ENCODE data around the gene ARFIP2.

ARFIP2 gene

GRCh38 chr11:6488342-6488741 lies 7.2 kb upstream of the ARFIP2 start:
- H3K4me2 ChIP-seq (ENCODE audit: low read depth, low read length) = no peak overlapping the region
- no peak for DNase-seq
- 0 out of 2 replicates have a peak, but pooled peaks cover 4% of the 10 kb centered on the region for H3F3A ChIP-seq (ENCODE audit: insufficient read depth, low read length)
- no peak overlapping the region for H2AFZ ChIP-seq (ENCODE audit: low read length)
- H3K27me3 ChIP-seq (replicated peaks; ENCODE audit: insufficient read depth, low read length) = no peaks in the 10 kb centered on the region
- 0 out of 2 replicates have a peak, but pooled peaks cover 5% of the 10 kb centered on the region for H3K36me3 ChIP-seq (replicated peaks; ENCODE audit: insufficient read depth, low read length)
- peaks cover 5% of the 10 kb centered on the region for H3K79me2 ChIP-seq (ENCODE audit: low read length)
- no peaks in the 10 kb centered on the region for H3K9me3 ChIP-seq (replicated peaks; ENCODE audit: insufficient read depth, low read length)
- TF ChIP-seq, protein P1, sequence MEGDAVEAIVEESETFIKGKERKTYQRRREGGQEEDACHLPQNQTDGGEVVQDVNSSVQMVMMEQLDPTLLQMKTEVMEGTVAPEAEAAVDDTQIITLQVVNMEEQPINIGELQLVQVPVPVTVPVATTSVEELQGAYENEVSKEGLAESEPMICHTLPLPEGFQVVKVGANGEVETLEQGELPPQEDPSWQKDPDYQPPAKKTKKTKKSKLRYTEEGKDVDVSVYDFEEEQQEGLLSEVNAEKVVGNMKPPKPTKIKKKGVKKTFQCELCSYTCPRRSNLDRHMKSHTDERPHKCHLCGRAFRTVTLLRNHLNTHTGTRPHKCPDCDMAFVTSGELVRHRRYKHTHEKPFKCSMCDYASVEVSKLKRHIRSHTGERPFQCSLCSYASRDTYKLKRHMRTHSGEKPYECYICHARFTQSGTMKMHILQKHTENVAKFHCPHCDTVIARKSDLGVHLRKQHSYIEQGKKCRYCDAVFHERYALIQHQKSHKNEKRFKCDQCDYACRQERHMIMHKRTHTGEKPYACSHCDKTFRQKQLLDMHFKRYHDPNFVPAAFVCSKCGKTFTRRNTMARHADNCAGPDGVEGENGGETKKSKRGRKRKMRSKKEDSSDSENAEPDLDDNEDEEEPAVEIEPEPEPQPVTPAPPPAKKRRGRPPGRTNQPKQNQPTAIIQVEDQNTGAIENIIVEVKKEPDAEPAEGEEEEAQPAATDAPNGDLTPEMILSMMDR (IDR thresholded peaks at IDR 0.05; ENCODE audit: low read length) = no peak
- TF ChIP-seq EZH2phosphoT487 (IDR thresholded peaks at IDR 0.05; ENCODE audit: low read length) (no peak), EZH2 (optimal IDR thresholded peaks at IDR 0.05; ENCODE audit: low read depth, low read length) (no peak)
- no peak overlapping the region for H3K4me3 ChIP-seq (ENCODE audit: low read length)
- no peaks in the 10 kb centered on the region for H3K9me2 ChIP-seq (replicated peaks; ENCODE audit: insufficient read depth, low read length)
- H4K20me1 ChIP-seq (ENCODE audit: insufficient read depth, low read length) = no peaks in the 10 kb centered on the region
- H3K9ac ChIP-seq (ENCODE audit: low read length) = no peak overlapping the region
- H3K4me1 ChIP-seq (ENCODE audit: low read length) = no peaks in the 10 kb centered on the region
- no peak overlapping the region for H3K27ac ChIP-seq (ENCODE audit: low read length)

- no peak overlapping the region for H3K4me3 ChIP-seq (ENCODE audit: low read length)
- peaks cover 13% of the 10 kb centered on the region for H3K4me1 ChIP-seq (ENCODE audit: low read length)
- no peak overlapping the region for H3K9ac ChIP-seq (ENCODE audit: low read length)
- TF ChIP-seq, protein P1 (IDR thresholded peaks at IDR 0.05; ENCODE audit: low read length) = no peak
- TF ChIP-seq EZH2phosphoT487 (IDR thresholded peaks at IDR 0.05; ENCODE audit: low read length) = no peak
- no peak for TF ChIP-seq EZH2 (optimal IDR thresholded peaks at IDR 0.05; ENCODE audit: low read depth, low read length)
- 0 out of 2 replicates have a peak, but pooled peaks cover 12% of the 10 kb centered on the region for H3K36me3 ChIP-seq (replicated peaks; ENCODE audit: insufficient read depth, low read length)
- H3K4me2 ChIP-seq (ENCODE audit: low read depth, low read length) = no peak overlapping the region
- DNase-seq = no peak
- no peaks in the 10 kb centered on the region for H3K27me3 ChIP-seq (replicated peaks; ENCODE audit: insufficient read depth, low read length)
- no peaks in the 10 kb centered on the region for H4K20me1 ChIP-seq (ENCODE audit: insufficient read depth, low read length)
- no peak overlapping the region for H2AFZ ChIP-seq (ENCODE audit: low read length)
- H3K79me2 ChIP-seq (ENCODE audit: low read length) = peaks cover 19% of the 10 kb centered on the region
- no peaks in the 10 kb centered on the region for H3K9me2 ChIP-seq (replicated peaks; ENCODE audit: insufficient read depth, low read length)
- H3F3A ChIP-seq (ENCODE audit: insufficient read depth, low read length) = 0 out of 2 replicates have a peak, but pooled peaks cover 4% of the 10 kb centered on the region
- H3K27ac ChIP-seq (ENCODE audit: low read length) = no peak overlapping the region
- no peaks in the 10 kb centered on the region for H3K9me3 ChIP-seq (replicated peaks; ENCODE audit: insufficient read depth, low read length)
These were observed 5.8 kb upstream of the ARFIP2 start for GRCh38 chr11:6486938-6487337.

DNA sequence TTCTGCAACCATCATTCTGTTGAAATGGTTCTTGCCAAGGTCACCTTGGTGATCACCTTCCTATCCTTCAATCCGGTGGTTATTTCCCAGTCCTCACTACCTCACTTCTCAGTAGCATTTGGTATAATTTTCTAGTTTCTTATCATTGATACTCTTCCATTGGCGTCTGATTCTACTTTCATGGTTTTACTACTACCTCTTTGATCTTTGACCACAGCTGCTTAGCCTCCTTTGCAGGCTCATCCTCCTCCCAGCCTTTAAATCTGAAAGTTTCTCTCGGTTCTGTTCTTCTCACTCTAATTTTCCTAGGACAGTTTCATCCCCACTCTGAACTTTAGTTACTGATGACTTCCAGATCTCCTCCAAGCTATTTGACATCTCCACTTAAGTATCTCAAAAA lies 5.1 kb upstream of the ARFIP2 start:
- H3F3A ChIP-seq (ENCODE audit: insufficient read depth, low read length) = 0 out of 2 replicates have a peak, but pooled peaks cover 4% of the 10 kb centered on the region

GRCh38 chr11:6485661-6486060 lies 4.5 kb upstream of the ARFIP2 start:
- H3K27ac ChIP-seq (ENCODE audit: low read length) = no peak overlapping the region
- no peaks in the 10 kb centered on the region for H4K20me1 ChIP-seq (ENCODE audit: insufficient read depth, low read length)
- no peak for DNase-seq

More for the DNA sequence above, 5.1 kb upstream of the ARFIP2 start:
- no peaks in the 10 kb centered on the region for H3K9me2 ChIP-seq (replicated peaks; ENCODE audit: insufficient read depth, low read length)
- H2AFZ ChIP-seq (ENCODE audit: low read length) = no peak overlapping the region
- H3K9ac ChIP-seq (ENCODE audit: low read length) = no peak overlapping the region
- H3K36me3 ChIP-seq (replicated peaks; ENCODE audit: insufficient read depth, low read length) = 0 out of 2 replicates have a peak, but pooled peaks cover 12% of the 10 kb centered on the region
- no peaks in the 10 kb centered on the region for H3K9me3 ChIP-seq (replicated peaks; ENCODE audit: insufficient read depth, low read length)
- peaks cover 26% of the 10 kb centered on the region for H3K79me2 ChIP-seq (ENCODE audit: low read length)
- no peak overlapping the region for H3K27ac ChIP-seq (ENCODE audit: low read length)
- no peaks in the 10 kb centered on the region for H3K27me3 ChIP-seq (replicated peaks; ENCODE audit: insufficient read depth, low read length)
- DNase-seq = no peak
- H3K4me2 ChIP-seq (ENCODE audit: low read depth, low read length) = no peak overlapping the region
- H4K20me1 ChIP-seq (ENCODE audit: insufficient read depth, low read length) = no peaks in the 10 kb centered on the region
- peaks cover 13% of the 10 kb centered on the region for H3K4me1 ChIP-seq (ENCODE audit: low read length)
- H3K4me3 ChIP-seq (ENCODE audit: low read length) = no peak overlapping the region
- TF ChIP-seq EZH2 (optimal IDR thresholded peaks at IDR 0.05; ENCODE audit: low read depth, low read length) = no peak

More at GRCh38 chr11:6485661-6486060, 4.5 kb upstream of the ARFIP2 start:
- Histone ChIP-seq H3F3A (ENCODE audit: insufficient read depth, low read length) (0 out of 2 replicates have a peak, but pooled peaks cover 4% of the 10 kb centered on the region), H3K9ac (ENCODE audit: low read length) (no peak overlapping the region), H3K4me1 (ENCODE audit: low read length) (peaks cover 13% of the 10 kb centered on the region), H3K79me2 (ENCODE audit: low read length) (peaks cover 31% of the 10 kb centered on the region), H3K36me3 (replicated peaks; ENCODE audit: insufficient read depth, low read length) (0 out of 2 replicates have a peak, but pooled peaks cover 12% of the 10 kb centered on the region), H3K4me3 (ENCODE audit: low read length) (no peak overlapping the region), H3K27me3 (replicated peaks; ENCODE audit: insufficient read depth, low read length) (no peaks in the 10 kb centered on the region), H3K9me2 (replicated peaks; ENCODE audit: insufficient read depth, low read length) (no peaks in the 10 kb centered on the region), H2AFZ (ENCODE audit: low read length) (no peak overlapping the region), H3K9me3 (replicated peaks; ENCODE audit: insufficient read depth, low read length) (no peaks in the 10 kb centered on the region), H3K4me2 (ENCODE audit: low read depth, low read length) (no peak overlapping the region)
- TF ChIP-seq EZH2phosphoT487 (IDR thresholded peaks at IDR 0.05; ENCODE audit: low read length) (no peak), EZH2 (optimal IDR thresholded peaks at IDR 0.05; ENCODE audit: low read depth, low read length) (no peak)
- TF ChIP-seq, protein P1 (IDR thresholded peaks at IDR 0.05; ENCODE audit: low read length) = no peak

Data from MM.1S (cell line).